Measurements from ENCODE around the gene ACVR2A.

ACVR2A gene

DNA sequence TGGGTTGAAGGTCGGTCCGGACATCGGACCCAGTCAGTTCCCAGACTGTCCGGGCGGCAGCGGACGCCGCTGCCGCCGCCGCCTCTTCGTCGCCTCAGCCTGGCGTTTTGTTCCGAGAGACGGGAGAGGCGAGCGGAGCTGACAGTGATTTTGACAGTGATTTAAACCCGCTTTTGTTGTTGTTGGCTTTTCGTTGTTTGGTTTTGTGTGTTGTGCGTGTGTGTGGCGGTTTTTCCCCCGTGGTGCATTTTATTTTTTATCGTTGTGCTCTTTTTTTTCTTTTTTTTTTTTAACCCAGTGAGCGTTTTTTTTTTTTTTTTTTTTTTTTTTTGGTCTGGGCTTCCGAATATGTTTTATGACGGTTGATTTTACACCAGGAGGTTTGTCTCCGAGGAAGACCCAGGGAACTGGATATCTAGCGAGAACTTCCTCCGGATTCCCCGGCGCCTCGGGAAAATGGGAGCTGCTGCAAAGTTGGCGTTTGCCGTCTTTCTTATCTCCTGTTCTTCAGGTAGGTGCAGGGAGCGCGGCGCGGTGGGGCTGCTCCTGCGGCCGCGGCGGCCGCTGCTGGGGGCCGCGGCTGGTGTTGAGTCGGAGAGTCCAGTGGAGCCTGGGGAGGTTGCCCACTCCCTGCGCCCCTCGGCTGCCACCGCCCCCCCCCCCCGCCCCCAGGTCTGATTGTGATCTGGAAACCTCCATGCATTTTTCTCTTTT lies at the start of gene ACVR2A:
TSS of gene ACVR2A (plus strand) at position 333 of the 714 bp plus-strand sequence. CDS start at position 457, 124 bp downstream.
- peak; percentile 50 for DNase-seq (ENCODE audit: low spot score)

DNA sequence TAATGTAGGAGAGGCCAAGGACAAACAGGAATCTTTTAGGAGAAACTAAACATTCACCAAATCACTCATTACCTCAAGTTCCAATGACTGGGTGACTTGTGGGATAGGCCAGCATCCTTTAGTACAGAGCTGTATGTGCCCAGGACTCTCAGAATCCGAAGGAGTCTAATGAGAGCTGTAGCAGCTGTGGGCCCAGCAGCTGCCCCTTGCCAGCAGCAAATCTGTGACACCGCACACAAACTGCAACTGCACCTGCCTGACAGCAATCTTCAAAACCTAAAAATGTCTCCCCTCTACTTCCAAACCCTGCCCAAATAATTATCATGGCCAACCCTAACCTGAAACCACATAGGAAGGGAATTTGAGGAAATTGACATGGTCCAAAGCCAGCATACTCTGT lies 44.5 kb upstream of the ACVR2A start:
- no peak for DNase-seq (ENCODE audit: low spot score)

- no peak for DNase-seq (ENCODE audit: low spot score)
Measured at GRCh38 chr2:147806846-147807245, 38.0 kb upstream of the ACVR2A start.

GRCh38 chr2:147808520-147808919 lies 36.3 kb upstream of the ACVR2A start:
- no peak for DNase-seq (ENCODE audit: low spot score)

GRCh38 chr2:147810883-147811765 lies 33.7 kb upstream of the ACVR2A start:
- DNase-seq (ENCODE audit: low spot score) = no peak

- no peak for DNase-seq (ENCODE audit: low spot score)
Measured at GRCh38 chr2:147818741-147819140, 26.1 kb upstream of the ACVR2A start.

DNA sequence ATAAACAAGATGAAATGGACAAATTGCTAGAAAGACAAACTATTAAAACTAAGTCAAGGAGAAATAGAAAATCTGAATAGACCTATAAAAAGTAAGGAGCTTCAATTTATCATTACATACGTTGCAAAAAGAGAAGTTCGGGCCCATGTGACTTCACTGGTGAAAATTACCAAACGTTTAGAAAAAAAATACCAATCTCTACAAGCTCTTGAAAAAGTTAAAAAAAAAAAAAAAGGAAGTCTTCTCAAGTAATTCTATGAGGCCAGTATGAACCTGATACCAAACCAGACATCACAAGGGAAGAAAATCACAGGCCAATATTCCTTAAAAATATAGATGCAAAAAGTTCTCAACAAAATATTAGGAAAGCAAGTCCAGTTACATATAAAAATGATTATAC lies 20.2 kb upstream of the ACVR2A start:
- DNase-seq (ENCODE audit: low spot score) = no peak

GRCh38 chr2:147826278-147827087 lies 18.3 kb upstream of the ACVR2A start:
- DNase-seq (ENCODE audit: low spot score) = no peak

DNA sequence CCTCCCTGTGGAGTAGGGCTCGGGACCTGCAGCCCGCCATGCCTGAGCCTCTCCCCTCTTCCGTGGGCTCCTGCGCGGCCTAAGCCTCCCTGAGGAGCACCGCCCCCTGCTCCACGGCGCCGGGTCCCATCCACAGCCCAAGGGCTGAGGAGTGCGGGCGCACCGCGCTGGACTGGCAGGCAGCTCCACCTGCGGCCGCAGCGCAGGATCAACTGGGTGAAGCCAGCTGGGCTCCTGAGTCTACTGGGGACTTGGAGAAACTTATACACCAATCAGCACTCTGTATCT lies 17.8 kb upstream of the ACVR2A start:
- no peak for DNase-seq (ENCODE audit: low spot score)

DNA sequence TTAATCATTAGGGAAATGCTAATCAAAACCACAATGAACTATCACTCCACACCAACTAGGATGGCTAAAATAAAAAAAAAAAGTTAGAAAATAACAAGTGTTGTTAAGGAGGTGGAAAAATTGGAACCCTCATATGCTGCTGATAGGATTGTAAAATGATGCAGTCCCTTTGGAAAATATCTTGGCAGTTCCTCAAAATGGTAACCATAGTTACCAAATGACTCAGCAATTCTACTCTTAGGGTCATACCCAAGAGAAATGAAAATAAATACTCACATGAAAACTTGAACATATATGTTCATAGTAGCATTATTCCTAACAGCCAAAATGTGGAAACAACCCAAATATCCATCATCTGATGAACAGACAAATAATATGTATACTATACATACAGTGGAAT lies 15.7 kb upstream of the ACVR2A start:
- DNase-seq (ENCODE audit: low spot score) = peak; percentile 53

- no peak for DNase-seq (ENCODE audit: low spot score)
Measured at GRCh38 chr2:147836099-147836498, 8.7 kb upstream of the ACVR2A start.

- no peak for DNase-seq (ENCODE audit: low spot score)
Measured at GRCh38 chr2:147843391-147843863, 1.4 kb upstream of the ACVR2A start.

GRCh38 chr2:147843864-147844696 lies 749 bp upstream of the ACVR2A start:
- DNase-seq (ENCODE audit: low spot score) = peak; percentile 96

- DNase-seq (ENCODE audit: low spot score) = peak; percentile 29
Measured at GRCh38 chr2:147845411-147845971, 662 bp downstream of the ACVR2A start.

DNA sequence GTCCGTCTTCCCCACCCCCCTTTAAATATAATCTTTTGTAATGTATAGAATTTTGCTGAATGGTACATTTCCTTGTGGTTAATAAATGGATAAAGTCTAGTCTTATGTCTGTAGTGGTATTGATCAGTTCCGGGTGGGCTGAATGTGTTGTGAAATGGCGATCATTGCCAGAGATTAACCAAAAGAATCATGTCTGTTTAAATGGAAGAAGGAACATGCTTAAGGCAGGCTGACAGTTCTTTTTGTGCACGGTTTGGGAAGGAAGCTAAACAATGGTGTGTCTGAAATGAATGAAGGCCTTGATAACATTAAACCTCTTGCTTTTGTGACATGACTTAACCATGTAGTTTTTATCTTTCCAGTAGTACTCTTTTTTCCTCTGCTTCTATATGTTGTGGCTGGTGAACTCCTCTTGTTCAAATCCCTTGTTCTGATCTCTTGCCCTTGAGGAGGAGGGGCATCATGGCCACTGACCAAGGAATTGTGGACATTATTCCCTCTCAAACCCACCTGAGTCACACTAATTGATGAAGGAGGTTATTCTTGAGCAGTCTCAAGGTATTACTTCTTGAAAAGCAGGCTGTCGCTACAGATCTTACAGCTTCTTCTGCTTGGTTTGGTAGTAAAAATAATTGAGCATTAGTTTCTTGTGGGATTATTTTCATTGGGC lies 1.7 kb downstream of the ACVR2A start:
- no peak for DNase-seq (ENCODE audit: low spot score)

DNA sequence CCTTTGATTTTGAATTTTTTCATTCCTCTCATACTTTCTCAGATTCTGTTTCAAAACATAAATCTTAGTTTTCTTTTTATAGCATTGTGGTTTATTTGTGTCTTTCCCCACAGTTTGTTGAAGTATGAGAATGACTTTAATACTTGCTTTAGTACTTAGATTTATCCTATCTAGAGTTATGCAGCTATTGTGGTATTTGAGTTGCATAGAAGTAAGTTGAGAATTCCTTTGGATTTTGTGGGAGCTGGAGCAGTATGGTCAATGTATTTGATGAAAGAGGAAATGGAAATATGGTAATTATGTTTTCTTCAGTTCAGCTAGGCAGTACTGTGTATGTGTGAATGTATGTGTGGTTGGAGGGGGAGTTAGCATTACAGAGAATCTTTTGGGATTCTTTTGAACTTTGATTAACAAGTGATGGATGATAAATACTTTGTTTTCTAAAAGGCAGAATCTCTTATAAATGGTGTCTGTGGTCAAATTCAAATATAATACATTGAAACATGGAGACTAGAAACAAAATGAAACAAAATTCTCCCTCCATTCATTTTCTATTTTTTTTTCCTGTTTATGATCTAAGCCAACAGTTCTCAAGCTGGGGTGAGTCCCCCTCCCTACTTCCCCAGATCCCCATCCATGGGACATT lies 3.0 kb downstream of the ACVR2A start:
- no peak for DNase-seq (ENCODE audit: low spot score)

DNA sequence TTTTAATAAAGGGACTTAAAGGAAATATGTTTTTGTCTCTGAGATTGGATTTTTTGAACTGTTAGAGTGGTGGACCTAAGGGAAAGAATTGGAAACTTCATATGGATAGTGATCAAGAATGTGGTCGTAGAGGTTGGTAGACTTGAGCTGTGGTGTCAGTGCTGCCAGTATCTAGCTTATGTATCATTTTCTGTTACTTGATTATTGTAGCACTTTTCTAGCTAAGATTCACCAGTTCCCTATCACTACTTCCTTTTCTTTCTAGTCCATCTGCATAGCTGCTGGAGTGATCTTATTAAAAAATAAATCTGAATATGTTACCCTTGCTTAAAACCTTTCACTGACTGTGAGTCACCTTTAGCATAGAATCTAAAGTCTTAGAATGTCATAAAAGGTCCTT lies 6.0 kb downstream of the ACVR2A start:
- DNase-seq (ENCODE audit: low spot score) = no peak

GRCh38 chr2:147851244-147851930 lies 6.6 kb downstream of the ACVR2A start:
- no peak for DNase-seq (ENCODE audit: low spot score)

GRCh38 chr2:147854557-147855134 lies 9.8 kb downstream of the ACVR2A start:
- DNase-seq (ENCODE audit: low spot score) = no peak
